ENCODE data around the gene NXN. TPM values are rescaled to one million over a fixed set of nuclear protein-coding genes. Genes with fewer than 3 reads are reported as not detected.

The NXN gene
- total RNA-seq, 8 experiments from 2014 or later, result 1.0 to 66.4 (median 22.6) TPM

- H3K4me3 ChIP-seq, result no peak overlapping the region
- peak in 2 of 8 experiments; percentile 3 to 14 for ATAC-seq (replicated peaks in 6 of 8)
- H3K4me1 ChIP-seq (replicated peaks in 1 of 2), result no peaks in the 10 kb centered on the region
- WGBS, 10 experiments, result 93 to 100% (median 97%) methylated on average over 3 to 13 of the region's 57 CpGs; no CpG with 5 or more reads in 6 of the 10 experiments
- H3K27ac ChIP-seq, result no peak overlapping the region
- in situ Hi-C loops (cut with MboI; ENCODE audit: low pct_unique_long_range_greater_than_20kb in 2 of 9, low sequenced_read_pairs in 9 of 9, unreplicated experiment in 9 of 9), result no loop called here
These were observed 32.5 kb upstream of the NXN start for GRCh38 chr17:1011760-1012735.

DNA sequence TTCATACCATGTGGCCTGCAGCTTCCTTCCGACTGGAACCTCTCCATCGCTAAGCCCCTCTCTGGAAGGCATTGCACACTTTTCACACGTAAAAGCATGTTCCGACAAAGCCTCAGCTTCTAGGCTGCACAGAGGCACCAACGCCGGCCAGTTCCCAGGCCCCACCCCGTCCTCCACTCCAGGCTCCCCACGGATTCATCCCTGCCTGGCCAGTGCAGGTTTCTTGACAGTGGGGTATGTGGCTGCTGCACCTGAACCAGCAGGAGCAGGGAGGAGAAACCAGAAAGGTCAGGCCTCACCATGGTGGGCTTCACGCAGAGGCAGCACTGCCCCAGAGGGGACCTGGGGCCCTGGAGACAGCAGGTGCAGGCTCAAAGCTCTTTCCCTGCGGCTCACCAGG lies 31.6 kb upstream of the NXN start:
- H3K27ac ChIP-seq, result no peak overlapping the region
- in situ Hi-C loops (cut with MboI; ENCODE audit: low pct_unique_long_range_greater_than_20kb in 2 of 9, low sequenced_read_pairs in 9 of 9, unreplicated experiment in 9 of 9), result no loop called here
- ATAC-seq (replicated peaks in 6 of 8), result no peak
- WGBS, 10 experiments, result 40 to 100% (median 83%) methylated on average over 1 to 5 of the region's 10 CpGs; no CpG with 5 or more reads in 5 of the 10 experiments
- H3K4me1 ChIP-seq (replicated peaks in 1 of 2), result no peaks in the 10 kb centered on the region
- H3K4me3 ChIP-seq, result no peak overlapping the region

GRCh38 chr17:1010586-1010985 lies 31.0 kb upstream of the NXN start:
- WGBS, 10 experiments, result 60 to 100% (median 95%) methylated on average over 1 to 8 of the region's 14 CpGs; no CpG with 5 or more reads in 6 of the 10 experiments

GRCh38 chr17:1010086-1010450 lies 30.5 kb upstream of the NXN start:
- Histone ChIP-seq H3K27ac (no peak overlapping the region), H3K4me1 (replicated peaks in 1 of 2) (no peaks in the 10 kb centered on the region), H3K4me3 (no peak overlapping the region)
- 60 to 79% methylated on average over 2 to 4 of the region's 10 CpGs; no CpG with 5 or more reads in 8 of the 10 experiments for WGBS, 10 experiments
- no peak for ATAC-seq (replicated peaks in 6 of 8)
- in situ Hi-C loops (cut with MboI; ENCODE audit: low pct_unique_long_range_greater_than_20kb in 2 of 9, low sequenced_read_pairs in 9 of 9, unreplicated experiment in 9 of 9), result no loop called here

More at GRCh38 chr17:1010586-1010985, 31.0 kb upstream of the NXN start:
- H3K27ac ChIP-seq, result no peak overlapping the region
- no peaks in the 10 kb centered on the region for H3K4me1 ChIP-seq (replicated peaks in 1 of 2)
- in situ Hi-C loops (cut with MboI; ENCODE audit: low pct_unique_long_range_greater_than_20kb in 2 of 9, low sequenced_read_pairs in 9 of 9, unreplicated experiment in 9 of 9), result no loop called here
- no peak for ATAC-seq (replicated peaks in 6 of 8)
- H3K4me3 ChIP-seq, result no peak overlapping the region

DNA sequence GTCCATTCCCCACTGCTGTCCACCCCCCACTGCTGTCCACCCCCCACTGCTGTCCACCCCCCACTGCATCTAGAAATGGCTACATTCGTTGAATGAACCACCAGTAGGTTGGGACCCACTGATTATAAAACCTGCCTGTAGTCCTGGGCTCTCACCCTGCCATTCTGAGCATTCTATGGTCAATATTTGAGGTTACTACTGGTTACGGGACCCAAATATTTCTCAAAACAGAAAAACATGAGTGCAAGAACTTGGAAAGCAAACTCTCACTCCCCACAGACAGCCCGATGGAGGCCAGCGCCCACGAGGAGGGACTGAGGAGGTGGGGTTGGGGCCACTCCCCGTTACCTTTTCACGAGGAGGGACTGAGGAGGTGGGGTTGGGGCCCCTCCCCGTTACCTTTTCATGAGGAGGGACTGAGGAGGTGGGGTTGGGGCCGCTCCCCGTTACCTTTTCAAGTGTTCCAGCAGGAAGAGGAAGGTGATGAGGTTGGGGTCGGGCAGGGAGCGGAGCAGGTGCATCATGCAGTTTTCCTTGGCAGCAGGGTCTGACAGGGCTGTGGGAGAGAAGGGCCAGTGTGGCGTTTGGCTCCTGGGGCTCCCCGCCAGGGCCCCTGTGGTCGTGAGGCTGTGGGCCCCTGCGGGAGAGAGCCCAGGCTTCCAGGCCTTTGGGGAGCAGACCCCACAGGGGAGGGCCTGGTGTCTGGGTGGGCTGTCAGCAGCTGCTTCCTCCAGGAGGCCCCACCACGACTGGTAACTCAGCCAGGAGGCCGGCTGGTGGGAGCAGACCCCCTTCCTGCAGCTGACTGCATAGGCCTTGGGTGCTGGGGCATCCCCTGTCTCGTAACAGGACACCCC lies 29.9 kb upstream of the NXN start:
- Histone ChIP-seq H3K4me3 (no peak overlapping the region), H3K4me1 (replicated peaks in 1 of 2) (no peaks in the 10 kb centered on the region), H3K27ac (no peak overlapping the region)
- no peak for ATAC-seq (replicated peaks in 6 of 8)
- WGBS, 10 experiments, result 44 to 100% (median 87%) methylated on average over 1 to 3 of the region's 19 CpGs; no CpG with 5 or more reads in 5 of the 10 experiments
- in situ Hi-C loops (cut with MboI; ENCODE audit: low pct_unique_long_range_greater_than_20kb in 2 of 9, low sequenced_read_pairs in 9 of 9, unreplicated experiment in 9 of 9), result no loop called here

DNA sequence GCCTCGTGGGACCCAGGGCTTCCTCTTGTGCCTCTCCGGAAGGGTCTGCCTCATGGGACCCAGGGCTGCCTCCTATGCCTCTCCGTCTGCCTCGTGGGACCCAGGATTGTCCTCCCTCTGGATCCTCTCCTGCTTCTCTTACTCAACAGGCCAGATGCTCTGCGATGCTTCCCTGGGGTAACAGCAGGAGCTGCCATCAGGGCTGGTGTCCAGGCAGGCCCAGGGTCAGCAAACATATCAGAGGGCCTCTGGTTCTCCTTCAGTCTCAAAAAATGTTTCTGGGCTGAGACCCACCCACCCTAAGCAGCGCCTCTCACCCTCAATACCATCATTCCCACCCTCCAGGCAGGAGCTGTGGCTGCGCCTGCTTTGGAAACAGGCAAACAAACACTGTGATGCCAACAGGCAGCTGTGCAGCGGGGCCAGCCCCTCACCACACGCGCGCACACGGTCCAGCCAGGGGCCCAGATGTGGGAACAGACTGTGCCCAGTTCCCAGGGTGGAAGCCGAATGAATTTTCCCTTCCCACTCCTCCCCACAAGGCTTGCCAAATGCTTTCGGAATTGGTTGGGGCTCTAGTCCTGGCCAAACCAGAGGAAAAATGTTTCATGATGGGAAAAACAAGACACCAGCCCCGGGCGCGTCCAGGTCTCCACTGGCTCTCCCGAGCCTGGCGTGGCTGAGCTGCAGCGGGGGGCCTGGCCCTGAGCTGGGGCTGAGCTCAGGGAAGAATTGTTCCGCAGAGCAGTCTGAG lies 28.6 kb upstream of the NXN start:
- WGBS, 10 experiments, result 50 to 98% (median 90%) methylated on average over 1 to 9 of the region's 21 CpGs; no CpG with 5 or more reads in 4 of the 10 experiments
- no peak for ATAC-seq (replicated peaks in 6 of 8)
- in situ Hi-C loops (cut with MboI; ENCODE audit: low pct_unique_long_range_greater_than_20kb in 2 of 9, low sequenced_read_pairs in 9 of 9, unreplicated experiment in 9 of 9), result no loop called here
- no peaks in the 10 kb centered on the region for H3K4me1 ChIP-seq (replicated peaks in 1 of 2)
- H3K27ac ChIP-seq, result no peak overlapping the region
- H3K4me3 ChIP-seq, result no peak overlapping the region

DNA sequence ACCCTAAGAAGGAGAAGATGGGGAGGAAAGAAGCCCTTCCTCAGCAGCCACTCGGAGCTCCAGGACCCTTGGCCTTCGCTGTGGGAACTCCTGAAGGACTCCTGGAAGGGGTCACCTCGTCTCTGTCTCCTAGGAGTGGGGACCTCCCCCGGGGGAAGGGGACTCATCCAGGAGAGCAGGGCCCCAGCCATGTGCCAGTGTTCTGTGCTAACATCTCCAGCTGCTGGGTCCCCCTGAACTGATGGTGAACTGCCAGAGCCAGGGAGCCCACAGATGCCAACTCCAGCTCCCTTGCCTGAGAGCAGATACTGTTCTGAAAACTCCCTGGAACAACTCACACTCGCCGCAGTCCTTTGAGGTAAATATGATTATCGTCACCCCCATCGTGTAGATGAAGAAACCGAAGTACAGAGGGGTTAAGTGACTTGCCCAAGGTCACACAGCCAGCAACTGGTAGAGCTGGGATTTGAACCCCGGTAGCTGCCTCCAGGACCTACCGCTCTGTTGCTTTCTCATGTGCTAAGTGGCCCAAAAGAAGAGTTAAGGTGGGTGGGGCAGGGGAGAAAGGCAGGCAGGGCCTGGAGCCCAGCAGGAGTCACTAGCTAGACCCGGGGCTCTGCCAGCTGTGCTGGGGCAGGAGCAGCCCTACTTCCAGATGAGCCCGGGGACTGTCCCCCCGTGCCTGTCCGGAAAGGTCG lies 27.9 kb upstream of the NXN start:
- ATAC-seq (replicated peaks in 6 of 8), result no peak
- no peak overlapping the region for H3K27ac ChIP-seq
- in situ Hi-C loops (cut with MboI; ENCODE audit: low pct_unique_long_range_greater_than_20kb in 2 of 9, low sequenced_read_pairs in 9 of 9, unreplicated experiment in 9 of 9), result no loop called here
- H3K4me3 ChIP-seq, result no peak overlapping the region
- H3K4me1 ChIP-seq (replicated peaks in 1 of 2), result no peaks in the 10 kb centered on the region
- WGBS, 10 experiments, result 40 to 100% (median 90%) methylated on average over 1 to 11 of the region's 16 CpGs; no CpG with 5 or more reads in 3 of the 10 experiments

DNA sequence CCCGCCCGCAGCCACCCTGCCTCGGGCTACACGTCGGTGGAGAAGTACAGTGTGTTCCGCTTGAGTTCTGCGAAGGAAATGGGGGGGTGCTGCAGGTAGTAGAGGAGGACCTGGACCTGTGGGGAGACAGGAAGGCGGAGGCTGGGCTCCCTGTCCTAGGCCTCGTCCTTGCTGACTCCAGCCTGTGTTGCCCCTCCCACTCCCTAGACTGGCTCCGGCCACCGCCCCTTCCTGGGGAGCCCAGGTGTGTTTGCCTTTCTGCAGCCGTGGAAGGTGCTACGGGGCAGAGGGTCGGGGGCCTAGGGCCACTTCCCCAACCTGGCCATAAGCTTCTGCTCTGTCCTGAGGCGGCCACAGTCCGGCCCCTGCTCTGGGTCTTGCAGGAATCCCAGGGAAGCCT lies 26.5 kb upstream of the NXN start:
- in situ Hi-C loops (cut with MboI; ENCODE audit: low pct_unique_long_range_greater_than_20kb in 2 of 9, low sequenced_read_pairs in 9 of 9, unreplicated experiment in 9 of 9), result no loop called here
- Histone ChIP-seq H3K4me1 (replicated peaks in 1 of 2) (no peaks in the 10 kb centered on the region), H3K27ac (no peak overlapping the region), H3K4me3 (no peak overlapping the region)
- 60 to 100% (median 96%) methylated on average over 1 to 6 of the region's 16 CpGs; no CpG with 5 or more reads in 6 of the 10 experiments for WGBS, 10 experiments
- peak in 3 of 8 experiments; percentile 1 to 14 (median 3) for ATAC-seq (replicated peaks in 6 of 8)

DNA sequence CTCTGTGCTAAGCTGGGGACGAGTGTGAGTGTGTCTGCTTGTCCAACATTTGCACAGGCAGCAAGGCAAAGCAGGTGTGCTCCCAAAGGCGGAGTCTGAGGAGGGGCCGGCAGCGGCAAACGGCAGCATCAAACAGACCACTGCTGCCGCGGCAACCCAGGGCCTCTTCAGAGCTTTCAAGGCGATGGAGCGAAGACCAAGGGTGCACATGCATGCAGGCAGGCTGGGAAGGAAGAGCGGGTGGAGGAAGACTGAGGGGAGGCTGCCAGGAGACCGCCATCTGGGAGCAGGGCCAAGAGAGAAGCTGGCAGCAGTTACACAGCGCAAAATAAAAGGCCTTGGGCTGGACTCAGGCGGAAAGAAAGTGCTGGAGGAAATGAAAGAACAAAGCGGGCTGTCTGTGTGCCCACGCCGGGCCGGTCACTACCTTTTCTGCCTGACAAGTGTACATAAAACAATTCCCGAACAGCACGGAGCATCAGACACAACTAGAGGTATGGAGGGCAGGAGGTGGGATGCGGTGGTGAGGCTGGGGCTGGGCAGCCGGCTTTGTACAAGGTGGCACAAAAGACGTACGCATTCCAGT lies 25.9 kb upstream of the NXN start:
- no peak overlapping the region for H3K4me3 ChIP-seq
- H3K27ac ChIP-seq, result no peak overlapping the region
- ATAC-seq (replicated peaks in 6 of 8), result peak in 4 of 8 experiments; percentile 46 to 83 (median 62)
- in situ Hi-C loops (cut with MboI; ENCODE audit: low pct_unique_long_range_greater_than_20kb in 2 of 9, low sequenced_read_pairs in 9 of 9, unreplicated experiment in 9 of 9), result no loop called here
- no peaks in the 10 kb centered on the region for H3K4me1 ChIP-seq (replicated peaks in 1 of 2)
- WGBS, 10 experiments, result 43 to 100% (median 75%) methylated on average over 1 to 15 of the region's 23 CpGs

DNA sequence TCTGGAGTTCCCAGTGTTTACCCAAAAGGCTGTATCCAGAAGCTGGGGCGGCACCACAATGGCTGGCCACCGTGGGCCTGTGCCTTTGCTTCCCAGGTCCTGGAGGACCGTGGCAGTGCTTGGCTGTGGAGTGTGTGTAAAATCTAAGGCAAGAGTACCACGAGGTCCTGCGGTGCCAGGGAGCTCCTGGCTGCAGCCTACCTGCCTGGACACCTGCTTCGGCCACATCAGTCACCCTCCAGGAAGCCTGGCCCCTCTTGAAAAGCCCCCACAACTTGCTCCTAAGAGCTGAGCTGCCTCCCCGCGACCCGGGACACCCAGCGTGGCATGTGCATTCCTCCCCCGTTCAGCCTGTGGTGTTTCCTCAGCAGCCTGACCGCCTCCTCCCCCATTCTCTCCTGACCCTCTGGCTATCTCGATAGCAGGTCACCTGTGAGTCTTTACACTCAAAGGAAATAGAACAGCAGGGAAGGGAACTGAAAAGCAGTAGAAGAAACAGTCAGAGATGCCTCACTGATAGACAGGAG lies 25.3 kb upstream of the NXN start:
- in situ Hi-C loops (cut with MboI; ENCODE audit: low pct_unique_long_range_greater_than_20kb in 2 of 9, low sequenced_read_pairs in 9 of 9, unreplicated experiment in 9 of 9), result no loop called here
- no peak for ATAC-seq (replicated peaks in 6 of 8)
- 40 to 100% (median 92%) methylated on average over 1 to 5 of the region's 13 CpGs; no CpG with 5 or more reads in 4 of the 10 experiments for whole genome bisulfite sequencing, 10 experiments
- Histone ChIP-seq H3K4me1 (replicated peaks in 1 of 2) (no peaks in the 10 kb centered on the region), H3K27ac (no peak overlapping the region), H3K4me3 (no peak overlapping the region)

DNA sequence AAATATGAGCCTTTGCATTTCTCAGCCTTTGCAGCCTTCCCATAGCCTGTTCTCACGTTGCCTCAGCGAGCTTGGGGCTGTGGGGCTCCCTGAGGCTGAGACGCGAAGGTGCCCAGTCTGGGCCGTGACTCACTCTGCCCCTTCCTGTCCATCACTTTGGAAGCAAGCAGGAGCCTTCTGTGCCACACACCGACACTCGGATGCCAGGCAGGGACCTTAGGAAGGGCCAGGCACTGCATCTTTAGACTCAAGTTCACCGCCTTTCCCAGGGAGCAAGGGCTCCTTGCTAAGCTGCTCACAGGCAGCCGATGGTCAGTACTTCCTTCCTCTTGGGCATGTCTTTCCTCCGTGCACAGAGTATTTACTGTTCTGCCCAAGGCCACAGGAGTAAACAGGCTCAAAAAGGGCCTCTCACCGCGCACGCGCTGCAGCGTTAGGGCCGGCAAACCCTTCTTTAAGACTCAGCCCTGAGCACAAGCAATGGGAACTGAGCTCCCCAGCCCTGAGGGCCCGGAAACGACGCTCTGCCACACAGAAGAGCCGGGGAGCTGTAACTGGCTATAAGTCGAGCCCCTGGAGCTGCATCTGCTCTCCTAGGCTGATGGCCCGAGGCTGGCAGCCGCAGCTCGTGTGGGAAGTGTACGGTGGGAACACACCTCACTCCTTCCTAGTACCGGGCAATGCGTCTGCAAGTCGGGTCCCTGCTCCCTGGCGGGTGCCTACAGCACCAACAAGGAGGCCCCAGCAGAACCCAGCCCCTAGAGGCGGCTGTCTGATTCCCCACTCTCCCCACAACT lies 24.6 kb upstream of the NXN start:
- no peak overlapping the region for H3K4me3 ChIP-seq
- 86 to 100% (median 90%) methylated on average over 2 to 24 of the region's 30 CpGs; no CpG with 5 or more reads in 5 of the 10 experiments for WGBS, 10 experiments
- peak in 1 of 8 experiments; percentile 5 for ATAC-seq (replicated peaks in 6 of 8)

More for the DNA sequence above, 24.6 kb upstream of the NXN start:
- in situ Hi-C loops (cut with MboI; ENCODE audit: low pct_unique_long_range_greater_than_20kb in 2 of 9, low sequenced_read_pairs in 9 of 9, unreplicated experiment in 9 of 9), result no loop called here
- Histone ChIP-seq H3K27ac (no peak overlapping the region), H3K4me1 (replicated peaks in 1 of 2) (no peaks in the 10 kb centered on the region)
